H1 (cell line): ENCODE measurements around the gene MYRIP. TPM values are rescaled to one million over a fixed set of nuclear protein-coding genes. Genes with fewer than 3 reads are reported as not detected.

Experiments
- CTCF ChIA-PET: fragments of 300-600 bp; sonication (Branson Sonifier 250); formaldehyde crosslinking; loops from one replicate; lab custom pipeline; 2021; ENCODE audit not compliant: partially characterized antibody; lab: Charles Lee
- POLR2A ChIA-PET: fragments of 300-600 bp; sonication (Branson Sonifier 250); formaldehyde crosslinking; loops from one replicate; lab custom pipeline; 2021; ENCODE audit warnings: inconsistent platforms; ENCODE audit not compliant: partially characterized antibody; lab: Charles Lee
- DNase-seq, 2 experiments: peaks; one replicate each; pipeline versions ENCODE4 v3.0.0 to v3.0.0-alpha.2; 2010 to 2022; ENCODE audit warnings: low spot score in 2 of 2, low read depth in 1 of 2, mixed read lengths in 1 of 2
- FAIRE-seq: peaks from 2 replicates; lab custom pipeline; 2011; peaks lifted over from hg19 to GRCh38; lab: Jason Lieb, UNC
- H2AFZ ChIP-seq: 2 replicates; pipeline ENCODE4 v1.8.1; 2012; ENCODE audit warnings: low read length, inconsistent platforms
- H2AK5ac ChIP-seq: 2 replicates; pipeline ENCODE4 v1.6.1; 2013; ENCODE audit warnings: low read depth, low read length
- H2BK120ac ChIP-seq: replicated peaks from 2 replicates; pipeline ENCODE3; 2013; ENCODE audit warnings: low read depth, low read length, inconsistent platforms
- H2BK12ac ChIP-seq: 2 replicates; pipeline ENCODE4 v1.6.1; 2013; ENCODE audit warnings: low read depth, low read length
- H2BK15ac ChIP-seq: 2 replicates; pipeline ENCODE4 v1.6.1; 2013; ENCODE audit warnings: low read length
- H2BK20ac ChIP-seq: 2 replicates; pipeline ENCODE4 v1.6.1; 2013; ENCODE audit warnings: low read length
- H2BK5ac ChIP-seq: 2 replicates; pipeline ENCODE4 v1.6.1; 2013; ENCODE audit warnings: low read depth, low read length
- H3K14ac ChIP-seq: 2 replicates; pipeline ENCODE4 v1.6.1; 2013; ENCODE audit warnings: inconsistent platforms; ENCODE audit not compliant: insufficient read length
- H3K18ac ChIP-seq: 2 replicates; pipeline ENCODE4 v1.6.1; 2013; ENCODE audit warnings: low read length; ENCODE audit errors: extremely low read depth
- H3K23ac ChIP-seq: 2 replicates; pipeline ENCODE4 v1.6.1; 2013; ENCODE audit warnings: inconsistent platforms; ENCODE audit not compliant: insufficient read length
- H3K23me2 ChIP-seq: 2 replicates; pipeline ENCODE4 v1.6.1; 2013; ENCODE audit warnings: low read depth, low read length
- H3K27ac ChIP-seq: 2 replicates; pipeline ENCODE4 v1.6.1; 2011; ENCODE audit warnings: low read depth, low read length, inconsistent platforms
- H3K27me3 ChIP-seq, 4 experiments: replicated peaks in 1 of 4; 1 replicate in 1 of 4; 2 replicates in 3 of 4; pipeline versions ENCODE4 v1.6.1 to v1.8.1; 2011 to 2013; ENCODE audit warnings: low read length in 3 of 4, mild to moderate bottlenecking in 3 of 4, inconsistent platforms in 2 of 4, mixed read lengths in 2 of 4, moderate library complexity in 1 of 4; ENCODE audit not compliant: control insufficient read depth in 3 of 4, insufficient read depth in 3 of 4; ENCODE audit errors: extremely low read depth in 1 of 4
- H3K36me3 ChIP-seq, 4 experiments: 2 replicates each; pipeline versions ENCODE4 v1.6.1 to v1.8.1; 2011 to 2013; ENCODE audit warnings: mild to moderate bottlenecking in 4 of 4, low read length in 3 of 4, moderate library complexity in 2 of 4, control low read depth in 1 of 4, inconsistent platforms in 1 of 4; ENCODE audit not compliant: insufficient read depth in 4 of 4, control insufficient read depth in 2 of 4
- H3K4ac ChIP-seq: replicated peaks from 2 replicates; pipeline ENCODE3; 2013; ENCODE audit warnings: low read length, low read depth, mixed read lengths, inconsistent platforms; ENCODE audit not compliant: insufficient read length
- H3K4me1 ChIP-seq, 4 experiments: replicated peaks in 1 of 4; 1 replicate in 1 of 4; 2 replicates in 3 of 4; pipeline versions ENCODE4 v1.6.1 to v1.8.1; 2011 to 2013; ENCODE audit warnings: low read length in 3 of 4, inconsistent platforms in 2 of 4, mixed read lengths in 1 of 4; ENCODE audit not compliant: insufficient read depth in 4 of 4, control insufficient read depth in 3 of 4
- H3K4me2 ChIP-seq, 2 experiments: 2 replicates each; pipeline versions ENCODE4 v1.6.1 to v1.8.1; 2011 to 2013; ENCODE audit warnings: low read depth in 2 of 2, low read length in 2 of 2, control low read depth in 1 of 2, inconsistent platforms in 1 of 2, mild to moderate bottlenecking in 1 of 2; ENCODE audit not compliant: insufficient read depth in 1 of 2
- H3K4me3 ChIP-seq, 4 experiments: fragments of 200-600, 300-600 bp in 1 of 4; sonication (generic), shearing (Covaris generic), sonication (Bioruptor Twin) in 1 of 4; 2 replicates each; pipeline versions ENCODE4 v1.5.1 to v1.8.1; 2011 to 2016; ENCODE audit warnings: low read length in 4 of 4, low read depth in 3 of 4, control low read depth in 2 of 4, inconsistent platforms in 2 of 4, mild to moderate bottlenecking in 2 of 4, mixed read lengths in 1 of 4, moderate library complexity in 1 of 4; ENCODE audit not compliant: insufficient read depth in 2 of 4; ENCODE audit errors: extremely low read depth in 1 of 4
- H3K56ac ChIP-seq: replicated peaks from 2 replicates; pipeline ENCODE3; 2013; ENCODE audit warnings: low read depth, mild to moderate bottlenecking, mixed read lengths, low read length, inconsistent platforms; ENCODE audit not compliant: insufficient read length
- H3K79me1 ChIP-seq: 2 replicates; pipeline ENCODE4 v1.6.1; 2013; ENCODE audit warnings: low read depth, low read length, control low read depth
- H3K79me2 ChIP-seq, 2 experiments: 2 replicates each; pipeline versions ENCODE4 v1.6.1 to v1.8.1; 2012 to 2013; ENCODE audit warnings: low read length in 2 of 2, mild to moderate bottlenecking in 2 of 2, inconsistent platforms in 1 of 2; ENCODE audit not compliant: insufficient read depth in 2 of 2, control insufficient read depth in 1 of 2
- H3K9ac ChIP-seq, 4 experiments: replicated peaks in 1 of 4; 1 replicate in 1 of 4; 2 replicates in 3 of 4; pipeline versions ENCODE4 v1.6.1 to v1.8.1; 2011 to 2013; ENCODE audit warnings: low read depth in 3 of 4, low read length in 3 of 4, control low read depth in 2 of 4, mild to moderate bottlenecking in 2 of 4, moderate library complexity in 2 of 4, inconsistent platforms in 1 of 4; ENCODE audit errors: extremely low read depth in 1 of 4
- H3K9me3 ChIP-seq, 2 experiments: 2 replicates each; pipeline versions ENCODE4 v1.6.1 to v1.8.1; 2012 to 2013; ENCODE audit warnings: mild to moderate bottlenecking in 2 of 2, moderate library complexity in 2 of 2, control low read depth in 1 of 2, inconsistent platforms in 1 of 2, low read depth in 1 of 2, low read length in 1 of 2, mixed read lengths in 1 of 2; ENCODE audit not compliant: insufficient read depth in 2 of 2
- H4K20me1 ChIP-seq, 2 experiments: replicated peaks in 1 of 2; 2 replicates each; pipeline versions ENCODE3 to v1.8.1; 2011 to 2013; ENCODE audit warnings: inconsistent platforms in 2 of 2, low read length in 2 of 2, mild to moderate bottlenecking in 1 of 2; ENCODE audit not compliant: insufficient read depth in 2 of 2, control insufficient read depth in 1 of 2
- H4K5ac ChIP-seq: 2 replicates; pipeline ENCODE4 v1.6.1; 2013; ENCODE audit warnings: low read length, low read depth, mixed read lengths, inconsistent platforms; ENCODE audit not compliant: insufficient read length
- H4K8ac ChIP-seq: 2 replicates; pipeline ENCODE4 v1.8.0; 2013; ENCODE audit warnings: mild to moderate bottlenecking, moderate library complexity, low read length, inconsistent platforms; ENCODE audit not compliant: insufficient read depth; ENCODE audit errors: extremely low read depth
- H4K91ac ChIP-seq: replicated peaks from 2 replicates; pipeline ENCODE3; 2013; ENCODE audit warnings: low read length, mixed read lengths, inconsistent platforms; ENCODE audit not compliant: insufficient read length
- CREB1 ChIP-seq: IDR thresholded peaks from 2 replicates; pipeline ENCODE4 v1.6.1; 2012; ENCODE audit warnings: inconsistent platforms
- CTBP2 ChIP-seq: IDR thresholded peaks from 2 replicates; pipeline ENCODE4 v1.7.0; 2011; ENCODE audit warnings: borderline replicate concordance, mild to moderate bottlenecking, moderate library complexity, mixed read lengths, low read length; ENCODE audit not compliant: insufficient read depth, insufficient read length
- EGR1 ChIP-seq: IDR thresholded peaks from 2 replicates; pipeline ENCODE4 v1.6.1; 2011; ENCODE audit warnings: low read depth, low read length, borderline replicate concordance
- JUND ChIP-seq: IDR thresholded peaks from 2 replicates; pipeline ENCODE4 v1.6.1; 2011; ENCODE audit warnings: mild to moderate bottlenecking, improper control_type of control experiment, low read length
- MAFK ChIP-seq: IDR thresholded peaks from 2 replicates; pipeline ENCODE4 v1.6.1; 2012; ENCODE audit warnings: low read depth, mild to moderate bottlenecking, improper control_type of control experiment, low read length
- POLR2AphosphoS5 ChIP-seq: IDR thresholded peaks from 2 replicates; pipeline ENCODE4 v1.6.1; 2011; ENCODE audit warnings: low read depth, low read length
- RAD21 ChIP-seq, 2 experiments: IDR thresholded peaks in 1 of 2; conservative IDR thresholded peaks in 1 of 2; 2 replicates each; pipeline ENCODE4 v1.6.1; 2011; ENCODE audit warnings: low read depth in 2 of 2, low read length in 2 of 2, improper control_type of control experiment in 1 of 2, inconsistent platforms in 1 of 2, mild to moderate bottlenecking in 1 of 2, moderate library complexity in 1 of 2
- SIN3A ChIP-seq, 2 experiments: IDR thresholded peaks in 1 of 2; conservative IDR thresholded peaks in 1 of 2; 2 replicates each; pipeline ENCODE4 v1.6.1; 2011 to 2012; ENCODE audit warnings: low read length in 2 of 2, improper control_type of control experiment in 1 of 2, low read depth in 1 of 2, mild to moderate bottlenecking in 1 of 2
- SP1 ChIP-seq: IDR thresholded peaks from 2 replicates; pipeline ENCODE4 v1.6.1; 2011; ENCODE audit warnings: low read depth, low read length
- SP4 ChIP-seq: IDR thresholded peaks from 2 replicates; pipeline ENCODE4 v1.6.1; 2012; ENCODE audit warnings: low read length, inconsistent platforms
- TAF1 ChIP-seq: IDR thresholded peaks from 2 replicates; pipeline ENCODE4 v1.6.1; 2011; ENCODE audit warnings: mild to moderate bottlenecking, low read depth, low read length
- TBP ChIP-seq: IDR thresholded peaks from 2 replicates; pipeline ENCODE4 v1.6.1; 2011; ENCODE audit warnings: low read depth, low read length, improper control_type of control experiment
- ZNF274 ChIP-seq: IDR thresholded peaks from 2 replicates; pipeline ENCODE4 v1.7.0; 2012; ENCODE audit warnings: low read length, borderline replicate concordance; ENCODE audit errors: extremely low read depth
- WGBS, 2 experiments: shearing (Covaris generic) in 1 of 2; methylation state at CpG; one replicate each; pipeline versions ENCODE4 v1.1.6 to v1.1.7; 2013 to 2015; ENCODE audit warnings: low lambda C conversion rate in 2 of 2, mixed read lengths in 2 of 2, inconsistent platforms in 1 of 2, low coverage in 1 of 2, missing lambda C conversion rate in 1 of 2; ENCODE audit not compliant: insufficient replicate concordance in 2 of 2, insufficient coverage in 1 of 2, insufficient read length in 1 of 2; ENCODE audit errors: extremely low coverage in 1 of 2, missing lambda C conversion rate in 1 of 2; 5-methylcytosine and 5-hydroxymethylcytosine counted together
- polyA plus RNA-seq, 7 experiments: library from polyadenylated mRNA; depleted of rRNA in 3 of 7; stranded (reverse) in 5 of 7; unstranded in 2 of 7; fragments of >200 nt in 5 of 7; fragments of 200-250 nt in 2 of 7; gene quantifications; 1 replicate in 5 of 7; 2 replicates in 1 of 7; 4 replicates in 1 of 7; pipeline versions ENCODE4 v1.2.1 to v1.2.3, GENCODE V29; 2011 to 2013; ENCODE audit warnings: missing spikeins in 2 of 7, mixed read lengths in 2 of 7
- total RNA-seq: library from RNA; stranded (reverse); fragmentation: NEBNext Ultra II Directional; extraction: Animal tissue kit (Norgen Biotek cat#: 25700); gene quantifications from 2 replicates; pipeline ENCODE4 v1.2.1, GENCODE V29; 2021

MYRIP gene
- total and polyA plus RNA-seq, 2 of the 8 experiments (the other 6 are each of a cell fraction or from before 2014, with no cell fraction given), result 0.54 to 4.3 TPM

GRCh38 chr3:40278791-40279190, 469.4 kb downstream of the MYRIP start:
- Histone ChIP-seq H3K79me1 (no peaks in the 10 kb centered on the region), H3K4ac (no peak overlapping the region), H3K4me3 (no peak overlapping the region), H2BK120ac (no peak overlapping the region), H3K18ac (no peak overlapping the region), H3K27ac (no peak overlapping the region), H3K4me2 (no peak overlapping the region), H4K5ac (no peak overlapping the region), H2AK5ac (no peak overlapping the region), H3K79me2 (no peaks in the 10 kb centered on the region), H2BK15ac (no peak overlapping the region), H3K36me3 (no peaks in the 10 kb centered on the region), H3K23ac (no peak overlapping the region), H2BK5ac (no peak overlapping the region), H2BK12ac (no peak overlapping the region), H3K23me2 (no peaks in the 10 kb centered on the region), H4K91ac (no peak overlapping the region), H3K27me3 (no peaks in the 10 kb centered on the region; a peak in 1 of 7 replicates), H3K4me1 (no peaks in the 10 kb centered on the region), H3K56ac (no peak overlapping the region), H2BK20ac (no peak overlapping the region), H3K9me3 (no peaks in the 10 kb centered on the region), H2AFZ (no peak overlapping the region), H3K14ac (no peak overlapping the region), H3K9ac (no peak overlapping the region), H4K20me1 (no peaks in the 10 kb centered on the region), H4K8ac (no peak overlapping the region)
- WGBS, 2 experiments, result 0% methylated on average over 1 of the region's 1 CpG; no CpG with 5 or more reads in 1 of the 2 experiments
- FAIRE-seq (no peak), DNase-seq (no peak)
- POLR2A ChIA-PET, result interaction anchor here (1.1 kb wide), 1 partner anchor 30 kb away, joined by 4 read pairs; the partner anchor contains the start of gene EIF1B
- CTCF ChIA-PET, result no interaction called here
- TF ChIP-seq SP4 (no peak), JUND (no peak), CREB1 (no peak), MAFK (no peak), TAF1 (no peak), CTBP2 (no peak), SIN3A (conservative IDR thresholded peaks at IDR 0.05 in 1 of 2, IDR thresholded peaks at IDR 0.05 in 1 of 2; ENCODE audit: low read depth in 1 of 2, low read length in 2 of 2) (no peak), SP1 (no peak), TBP (no peak), RAD21 (IDR thresholded peaks at IDR 0.05 in 1 of 2, conservative IDR thresholded peaks at IDR 0.05 in 1 of 2; ENCODE audit: low read depth in 2 of 2, low read length in 2 of 2) (no peak), ZNF274 (no peak), EGR1 (no peak), POLR2AphosphoS5 (no peak)
